ENCODE results near the gene STUM.

Gene STUM

GRCh38 chr1:226575739-226576378 is 27.3 kb downstream of the STUM start:
- H3K27me3 Mint-ChIP-seq = no peaks in the 10 kb centered on the region
- H3K36me3 Mint-ChIP-seq (ENCODE audit: low read depth) = no peaks in the 10 kb centered on the region
- intact Hi-C loops (cut with micrococcal nuclease) = no loop called here
- no peak overlapping the region for H3K4me3 Mint-ChIP-seq
- no peaks in the 10 kb centered on the region for H3K4me1 Mint-ChIP-seq (ENCODE audit: low read depth)
- H3K9me3 Mint-ChIP-seq = no peaks in the 10 kb centered on the region
- no peak overlapping the region for H3K27ac Mint-ChIP-seq

- Mint-ChIP-seq H3K27me3 (no peaks in the 10 kb centered on the region), H3K4me1 (ENCODE audit: low read depth) (no peaks in the 10 kb centered on the region), H3K4me3 (no peak overlapping the region), H3K27ac (no peak overlapping the region), H3K9me3 (no peaks in the 10 kb centered on the region), H3K36me3 (ENCODE audit: low read depth) (no peaks in the 10 kb centered on the region)
- intact Hi-C loops (cut with micrococcal nuclease) = no loop called here
Observed at GRCh38 chr1:226576601-226577000, 28.0 kb downstream of the STUM start.

GRCh38 chr1:226577401-226578180 is 29.0 kb downstream of the STUM start:
- Mint-ChIP-seq H3K27ac (no peak overlapping the region), H3K4me1 (ENCODE audit: low read depth) (no peaks in the 10 kb centered on the region), H3K27me3 (no peaks in the 10 kb centered on the region), H3K9me3 (no peaks in the 10 kb centered on the region), H3K4me3 (no peak overlapping the region), H3K36me3 (ENCODE audit: low read depth) (no peaks in the 10 kb centered on the region)
- intact Hi-C loops (cut with micrococcal nuclease) = no loop called here

- H3K4me1 Mint-ChIP-seq (ENCODE audit: low read depth) = peaks cover 12% of the 10 kb centered on the region
- no peaks in the 10 kb centered on the region for H3K9me3 Mint-ChIP-seq
- no peaks in the 10 kb centered on the region for H3K36me3 Mint-ChIP-seq (ENCODE audit: low read depth)
- no peaks in the 10 kb centered on the region for H3K27me3 Mint-ChIP-seq
- H3K27ac Mint-ChIP-seq = no peak overlapping the region
- H3K4me3 Mint-ChIP-seq = no peak overlapping the region
- intact Hi-C loops (cut with micrococcal nuclease) = no loop called here
Observed at GRCh38 chr1:226578946-226579578, 30.5 kb downstream of the STUM start.

GRCh38 chr1:226579781-226580323 is 31.3 kb downstream of the STUM start:
- H3K9me3 Mint-ChIP-seq = no peaks in the 10 kb centered on the region
- intact Hi-C loops (cut with micrococcal nuclease) = no loop called here

GRCh38 chr1:226580625-226581270 is 32.2 kb downstream of the STUM start:
- Mint-ChIP-seq H3K27ac (no peak overlapping the region), H3K4me1 (ENCODE audit: low read depth) (peaks cover 17% of the 10 kb centered on the region), H3K36me3 (ENCODE audit: low read depth) (no peaks in the 10 kb centered on the region), H3K9me3 (no peaks in the 10 kb centered on the region), H3K4me3 (no peak overlapping the region), H3K27me3 (no peaks in the 10 kb centered on the region)
- intact Hi-C loops (cut with micrococcal nuclease) = no loop called here

More at GRCh38 chr1:226579781-226580323, 31.3 kb downstream of the STUM start:
- Mint-ChIP-seq H3K36me3 (ENCODE audit: low read depth) (no peaks in the 10 kb centered on the region), H3K27ac (no peak overlapping the region), H3K27me3 (no peaks in the 10 kb centered on the region), H3K4me3 (no peak overlapping the region), H3K4me1 (ENCODE audit: low read depth) (peaks cover 17% of the 10 kb centered on the region)

GRCh38 chr1:226581650-226582330 is 33.2 kb downstream of the STUM start:
- Mint-ChIP-seq H3K27me3 (no peaks in the 10 kb centered on the region), H3K9me3 (no peaks in the 10 kb centered on the region), H3K27ac (no peak overlapping the region), H3K36me3 (ENCODE audit: low read depth) (no peaks in the 10 kb centered on the region), H3K4me3 (no peak overlapping the region), H3K4me1 (ENCODE audit: low read depth) (peaks cover 20% of the 10 kb centered on the region)
- intact Hi-C loops (cut with micrococcal nuclease) = no loop called here

GRCh38 chr1:226582966-226583365 is 34.4 kb downstream of the STUM start:
- Mint-ChIP-seq H3K27me3 (no peaks in the 10 kb centered on the region), H3K36me3 (ENCODE audit: low read depth) (no peaks in the 10 kb centered on the region), H3K27ac (no peak overlapping the region), H3K4me3 (no peak overlapping the region), H3K4me1 (ENCODE audit: low read depth) (peaks cover 31% of the 10 kb centered on the region), H3K9me3 (no peaks in the 10 kb centered on the region)
- intact Hi-C loops (cut with micrococcal nuclease) = no loop called here

GRCh38 chr1:226584164-226584563 is 35.6 kb downstream of the STUM start:
- no peak overlapping the region for H3K4me3 Mint-ChIP-seq
- H3K9me3 Mint-ChIP-seq = no peaks in the 10 kb centered on the region
- intact Hi-C loops (cut with micrococcal nuclease) = no loop called here
- H3K36me3 Mint-ChIP-seq (ENCODE audit: low read depth) = no peaks in the 10 kb centered on the region
- H3K27ac Mint-ChIP-seq = no peak overlapping the region
- H3K27me3 Mint-ChIP-seq = no peaks in the 10 kb centered on the region
- H3K4me1 Mint-ChIP-seq (ENCODE audit: low read depth) = peaks cover 43% of the 10 kb centered on the region

GRCh38 chr1:226586116-226586515 is 37.6 kb downstream of the STUM start:
- H3K27me3 Mint-ChIP-seq = no peaks in the 10 kb centered on the region
- H3K36me3 Mint-ChIP-seq (ENCODE audit: low read depth) = no peaks in the 10 kb centered on the region
- intact Hi-C loops (cut with micrococcal nuclease) = no loop called here
- H3K9me3 Mint-ChIP-seq = no peaks in the 10 kb centered on the region
- H3K4me1 Mint-ChIP-seq (ENCODE audit: low read depth) = peaks cover 43% of the 10 kb centered on the region
- no peak overlapping the region for H3K4me3 Mint-ChIP-seq
- no peak overlapping the region for H3K27ac Mint-ChIP-seq

- Mint-ChIP-seq H3K27ac (no peak overlapping the region), H3K27me3 (no peaks in the 10 kb centered on the region), H3K36me3 (ENCODE audit: low read depth) (no peaks in the 10 kb centered on the region), H3K4me1 (ENCODE audit: low read depth) (peaks cover 43% of the 10 kb centered on the region), H3K9me3 (no peaks in the 10 kb centered on the region), H3K4me3 (no peak overlapping the region)
- intact Hi-C loops (cut with micrococcal nuclease) = no loop called here
Observed at GRCh38 chr1:226586650-226587422, 38.3 kb downstream of the STUM start.

GRCh38 chr1:226588484-226588883 is 39.9 kb downstream of the STUM start:
- Mint-ChIP-seq H3K9me3 (no peaks in the 10 kb centered on the region), H3K27me3 (no peaks in the 10 kb centered on the region), H3K4me1 (ENCODE audit: low read depth) (peaks cover 37% of the 10 kb centered on the region), H3K4me3 (no peak overlapping the region), H3K27ac (no peak overlapping the region), H3K36me3 (ENCODE audit: low read depth) (no peaks in the 10 kb centered on the region)
- intact Hi-C loops (cut with micrococcal nuclease) = no loop called here

Data from dendritic cell treated with granulocyte-macrophage colony-stimulating factor and Interleukin-4, amounts not matched to agents 40 ng/mL and 50 ng/mL, for 4 days (primary cell).